SHP77 treated with DMSO at 0.1 percent for 48 hours (cell line): Measurements from ENCODE around the gene OR4C46.
"Not testable (repeated sequence)": the region's sequence is repeated elsewhere in the genome, so short reads cannot be mapped to it uniquely, and the experiment has no call there.

Experiments
- DNase-seq: peaks from one replicate; lab custom pipeline; 2025; lab: John Stamatoyannopoulos, UW

OR4C46 gene

DNA sequence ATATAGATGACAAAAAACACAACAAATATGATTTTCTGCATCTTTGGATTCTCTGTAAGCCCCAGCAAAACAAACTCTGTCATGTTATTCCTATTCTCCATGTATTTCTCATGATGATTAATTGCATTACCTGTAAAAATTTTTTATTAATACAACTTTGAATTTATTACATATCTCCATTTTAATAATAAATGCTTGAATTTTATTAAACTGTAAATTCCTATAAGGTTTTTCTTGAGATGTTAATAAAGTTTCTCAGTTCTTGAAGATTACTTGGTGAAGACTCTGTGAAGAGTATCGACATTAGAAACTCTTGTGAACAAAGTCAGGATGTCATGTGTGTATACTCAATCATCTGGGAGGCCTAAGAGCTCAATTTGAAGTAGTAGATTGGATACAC is at the start of gene OR4C46:
Gene OR4C46, minus strand, starts transcription at position 101 of the 400 bp plus-strand sequence. Its CDS starts 0 bp downstream, at position 101.
- no peak for DNase-seq

- peak; percentile 6 for DNase-seq
These were observed 41.8 kb upstream of the OR4C46 start for GRCh38 chr11:54645606-54646005.

GRCh38 chr11:54561439-54561838 is 42.4 kb downstream of the OR4C46 start:
- not testable (repeated sequence) for DNase-seq

DNA sequence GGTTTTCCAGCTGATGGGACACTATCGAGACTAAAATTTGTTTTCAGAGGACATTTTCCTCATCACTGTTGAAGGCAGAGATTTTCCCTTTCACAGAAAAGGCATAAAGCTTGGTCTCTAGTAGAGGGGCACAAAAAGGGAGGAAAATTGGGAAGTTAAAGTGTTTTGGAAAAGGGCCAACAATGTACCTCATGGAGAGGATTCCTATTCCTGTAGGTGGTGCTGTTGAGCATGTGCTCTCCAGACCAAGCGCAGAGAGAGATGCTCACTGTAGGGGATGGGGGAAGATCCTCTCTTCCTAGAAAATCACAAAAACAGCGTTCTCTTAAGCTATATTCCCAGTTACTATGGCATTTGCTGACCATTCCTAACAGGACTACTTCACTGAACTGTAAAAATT is 44.9 kb downstream of the OR4C46 start:
- no peak for DNase-seq

- DNase-seq: no peak
These were observed 45.4 kb downstream of the OR4C46 start for GRCh38 chr11:54558407-54558806.
